HepG2 (cell line): ENCODE data around the gene LMX1B. TPM values are rescaled to one million over a fixed set of nuclear protein-coding genes. Genes with fewer than 3 reads are reported as not detected.

Source experiments
- ATAC-seq: fragments of 200-7000 bp; cut with Tn5 transposase; 3 replicates; pipeline ENCODE4 v1.9.1; 2020; ENCODE audit warnings: mild to moderate bottlenecking, moderate library complexity
- BruUV-seq: library from RNA; stranded (reverse); fragments of 400-500 nt; replicated peaks from 2 replicates; lab custom pipeline; 2021; lab: Mats Ljungman, UMichigan
- CTCF ChIA-PET: fragments of 300-600 bp; formaldehyde crosslinking; extraction: SDS; loops from one replicate; lab custom pipeline; 2021; ENCODE audit warnings: low total read pairs, inconsistent platforms, low intra/inter-chr PET ratio; lab: Yijun Ruan, JAX
- POLR2A ChIA-PET: fragments of 350-600 bp; sonication (Branson Sonifier 250); formaldehyde crosslinking; loops from one replicate; lab custom pipeline; 2020; ENCODE audit warnings: antibody characterized with exemption, inconsistent platforms; lab: Yijun Ruan, JAX
- DNase-seq: peaks from one replicate; pipeline ENCODE4 v3.0.0-alpha.2; 2015; ENCODE audit warnings: low spot score
- FAIRE-seq: peaks from 3 replicates; lab custom pipeline; 2011; peaks lifted over from hg19 to GRCh38; lab: Jason Lieb, UNC
- H2AFZ ChIP-seq: one replicate; pipeline ENCODE4 v1.6.1; 2011; ENCODE audit warnings: low read length, inconsistent platforms
- H3K27ac ChIP-seq: fragments of 300-600 bp; 3 replicates; pipeline ENCODE4 v1.8.0; 2011; ENCODE audit warnings: mixed run types, mild to moderate bottlenecking, mixed read lengths, low read length, inconsistent platforms; ENCODE audit not compliant: insufficient read depth; ENCODE audit errors: extremely low read length
- H3K27me3 ChIP-seq, 2 experiments: fragments of 200-600 bp in 1 of 2; 2 replicates in 1 of 2; 3 replicates in 1 of 2; pipeline versions ENCODE4 v1.6.0 to v1.8.0; 2011; ENCODE audit warnings: low read length in 2 of 2, mild to moderate bottlenecking in 2 of 2, moderate library complexity in 2 of 2, inconsistent platforms in 1 of 2; ENCODE audit not compliant: insufficient read depth in 2 of 2, control insufficient read depth in 1 of 2
- H3K36me3 ChIP-seq, 2 experiments: fragments of 200-600 bp in 1 of 2; replicated peaks in 1 of 2; 2 replicates in 1 of 2; 3 replicates in 1 of 2; pipeline versions ENCODE4 v1.5.1 to v1.8.0; 2011; ENCODE audit warnings: low read length in 2 of 2, inconsistent platforms in 1 of 2; ENCODE audit not compliant: insufficient read depth in 2 of 2, control insufficient read depth in 1 of 2
- H3K4me1 ChIP-seq: 2 replicates; pipeline ENCODE4 v1.5.1; 2012; ENCODE audit warnings: low read length, inconsistent platforms; ENCODE audit not compliant: insufficient read depth
- H3K4me2 ChIP-seq: 2 replicates; pipeline ENCODE4 v1.6.0; 2011; ENCODE audit warnings: low read depth, low read length, inconsistent platforms
- H3K4me3 ChIP-seq, 3 experiments: fragments of 200-600 bp in 1 of 3; sonication (generic), shearing (Covaris generic) in 1 of 3; replicated peaks in 1 of 3; 2 replicates each; pipeline ENCODE4 v1.5.1; 2011 to 2016; ENCODE audit warnings: low read length in 3 of 3, inconsistent platforms in 2 of 3, low read depth in 2 of 3, mild to moderate bottlenecking in 2 of 3, control low read depth in 1 of 3, mixed read lengths in 1 of 3; ENCODE audit not compliant: insufficient read depth in 1 of 3
- H3K79me2 ChIP-seq: one replicate; pipeline ENCODE4 v1.6.1; 2011; ENCODE audit warnings: low read length, inconsistent platforms; ENCODE audit not compliant: insufficient read depth
- H3K9ac ChIP-seq: 2 replicates; pipeline ENCODE4 v1.6.0; 2011; ENCODE audit warnings: mild to moderate bottlenecking, low read depth, low read length, inconsistent platforms; ENCODE audit not compliant: insufficient read depth
- H3K9me3 ChIP-seq: 2 replicates; pipeline ENCODE4 v1.5.1; 2012; ENCODE audit warnings: mild to moderate bottlenecking, low read length
- H4K20me1 ChIP-seq: 2 replicates; pipeline ENCODE4 v1.6.0; 2011; ENCODE audit warnings: inconsistent platforms, mild to moderate bottlenecking, low read length, moderate library complexity; ENCODE audit not compliant: insufficient read depth
- BCL3 ChIP-seq: sonication (generic); formaldehyde crosslinking; IDR thresholded peaks from 2 replicates; pipeline ENCODE4 v1.5.1; 2020; ENCODE audit warnings: mild to moderate bottlenecking, missing genetic modification reagents, moderate library complexity
- ELK4 ChIP-seq: sonication (generic); formaldehyde crosslinking; IDR thresholded peaks from 2 replicates; pipeline ENCODE4 v1.9.0; 2021; ENCODE audit warnings: missing genetic modification reagents, borderline replicate concordance
- FOSL1 ChIP-seq: sonication (generic); formaldehyde crosslinking; IDR thresholded peaks from 2 replicates; pipeline ENCODE4 v1.9.0; 2021; ENCODE audit warnings: missing genetic modification reagents, borderline replicate concordance
- MIER3 ChIP-seq: IDR thresholded peaks from 2 replicates; pipeline ENCODE4 v1.6.1; 2016; ENCODE audit warnings: missing compliant biosample characterization, borderline replicate concordance
- NFYB ChIP-seq: sonication (generic); formaldehyde crosslinking; IDR thresholded peaks from 2 replicates; pipeline ENCODE4 v1.4.0; 2020; ENCODE audit warnings: missing genetic modification reagents
- SAP130 ChIP-seq: IDR thresholded peaks from 2 replicates; pipeline ENCODE4 v1.6.1; 2016; ENCODE audit warnings: low read depth
- SMAD1 ChIP-seq: sonication (generic); formaldehyde crosslinking; IDR thresholded peaks from 2 replicates; pipeline ENCODE4 v1.4.0; 2020; ENCODE audit warnings: missing genetic modification reagents, low read depth, mild to moderate bottlenecking, borderline replicate concordance
- SMAD9 ChIP-seq: sonication (generic); formaldehyde crosslinking; IDR thresholded peaks from 2 replicates; pipeline ENCODE4 v1.5.1; 2020; ENCODE audit warnings: mild to moderate bottlenecking, missing genetic modification reagents
- TCF7 ChIP-seq: sonication (generic); IDR thresholded peaks from 2 replicates; pipeline ENCODE4 v1.6.1; 2016; ENCODE audit warnings: antibody characterized with exemption, low read depth
- ZFP36L2 ChIP-seq: sonication (generic); formaldehyde crosslinking; IDR thresholded peaks from 2 replicates; pipeline ENCODE4 v1.4.0; 2020; ENCODE audit warnings: missing genetic modification reagents
- ZNF18 ChIP-seq: sonication (generic); formaldehyde crosslinking; IDR thresholded peaks from 2 replicates; pipeline ENCODE4 v1.8.0; 2022; ENCODE audit warnings: mild to moderate bottlenecking, missing genetic modification reagents; ENCODE audit not compliant: insufficient replicate concordance
- ZNF362 ChIP-seq: sonication (generic); formaldehyde crosslinking; IDR thresholded peaks from 2 replicates; pipeline ENCODE4 v1.4.0; 2020; ENCODE audit warnings: missing genetic modification reagents, mild to moderate bottlenecking, borderline replicate concordance
- ZNF737 ChIP-seq: sonication (generic); formaldehyde crosslinking; IDR thresholded peaks from 2 replicates; pipeline ENCODE4 v1.5.0; 2020; ENCODE audit warnings: missing genetic modification reagents, mild to moderate bottlenecking, borderline replicate concordance
- ZNF768 ChIP-seq: sonication (generic); formaldehyde crosslinking; IDR thresholded peaks from 2 replicates; pipeline ENCODE4 v1.4.0; 2020; ENCODE audit warnings: missing genetic modification reagents
- WGBS: methylation state at CpG from one replicate; pipeline ENCODE4 v1.1.6; 2017; ENCODE audit warnings: low lambda C conversion rate; 5-methylcytosine and 5-hydroxymethylcytosine counted together
- in situ Hi-C: cut with HindIII; loops from 2 replicates; pipeline ENCODE4 v1.10.0; 2017; ENCODE audit warnings: low pct_unique_long_range_greater_than_20kb; ENCODE audit not compliant: extremely low pct_ligation_motif_present
- intact Hi-C: fragments of 100-400 bp; cut with micrococcal nuclease; formaldehyde crosslinking; loops from one replicate; pipeline ENCODE4 v1.10.0; 2022; ENCODE audit not compliant: unreplicated experiment
- polyA plus RNA-seq, 8 experiments: library from polyadenylated mRNA; depleted of rRNA in 3 of 8; stranded (reverse) in 7 of 8; unstranded in 1 of 8; fragments of >200 nt; fragmentation: Illumina TruSeq in 4 of 8; extraction: Trizol in 4 of 8; gene quantifications; 2 replicates each; pipeline versions ENCODE4 v1.2.1 to v1.2.3, GENCODE V29; 2011 to 2016; ENCODE audit warnings: low read depth in 4 of 8, missing spikeins in 1 of 8, mixed read lengths in 1 of 8; ENCODE audit not compliant: insufficient read depth in 1 of 8
- total RNA-seq, 5 experiments: library from RNA; depleted of rRNA; stranded (reverse); fragments of >200 nt; fragmentation: Illumina TruSeq; extraction: Trizol; gene quantifications; 2 replicates each; pipeline ENCODE4 v1.2.3, GENCODE V29; 2016; ENCODE audit warnings: low read depth in 1 of 5
- TF ChIP-seq, protein P1 (sequence below): sonication (generic); formaldehyde crosslinking; IDR thresholded peaks from 2 replicates; pipeline ENCODE4 v1.9.0; 2021; ENCODE audit warnings: missing genetic modification reagents, mild to moderate bottlenecking, borderline replicate concordance
- TF ChIP-seq, protein P2 (sequence below): IDR thresholded peaks from 2 replicates; pipeline ENCODE4 v1.6.1; 2018; ENCODE audit warnings: missing genetic modification reagents, mild to moderate bottlenecking, missing compliant biosample characterization

LMX1B gene
- total and polyA plus RNA-seq, 2 of the 13 experiments (the other 11 are each of a cell fraction or from before 2014, with no cell fraction given) = not detected

DNA sequence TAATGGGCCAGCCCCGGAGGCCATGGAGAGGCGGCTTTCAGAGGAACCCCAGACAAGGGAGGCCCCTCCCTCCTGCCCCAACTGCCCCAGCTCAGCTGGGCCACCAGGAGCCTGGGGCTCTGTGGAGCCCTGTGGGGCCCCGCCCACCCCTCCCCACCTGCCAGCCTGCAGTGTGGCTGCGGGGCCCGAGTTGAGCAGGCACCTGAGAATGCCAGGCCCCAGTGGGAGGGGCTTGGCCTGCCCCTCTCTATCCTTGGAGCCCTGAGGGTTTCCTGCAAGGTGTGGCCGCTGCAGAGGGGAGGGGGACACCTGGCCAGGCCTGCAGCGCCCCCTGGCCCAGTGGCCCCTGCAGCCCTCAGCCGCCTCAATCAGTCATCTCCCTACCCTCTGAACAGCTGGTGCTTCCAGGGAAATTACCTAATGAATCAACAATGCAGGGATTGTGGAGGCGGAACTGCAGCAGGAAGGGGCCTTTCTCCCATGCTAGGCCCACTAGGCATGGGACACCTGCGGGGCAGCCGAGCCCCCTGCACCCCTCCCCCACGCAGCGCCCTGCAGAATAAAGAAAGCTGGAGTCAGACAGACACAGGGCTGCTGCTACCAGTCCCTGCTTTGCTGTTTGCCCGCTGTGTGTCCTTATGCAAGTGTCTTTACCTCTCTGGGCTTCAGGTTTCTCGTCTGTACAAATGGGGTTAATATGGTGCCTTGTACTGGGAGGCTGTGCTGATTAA is 48.0 kb downstream of the LMX1B start:
- Histone ChIP-seq H3K4me2 (no peak overlapping the region), H3K79me2 (no peaks in the 10 kb centered on the region), H3K4me3 (no peak overlapping the region), H3K4me1 (peaks cover 10% of the 10 kb centered on the region; the same call in 1 of the 2 replicates), H3K9ac (no peak overlapping the region), H3K27me3 (peaks cover 2 to 31% of the 10 kb centered on the region in 2 experiments; a peak in 4 of 5 replicates), H2AFZ (no peak overlapping the region), H3K27ac (no peak overlapping the region), H3K36me3 (no peaks in the 10 kb centered on the region), H3K9me3 (no peaks in the 10 kb centered on the region), H4K20me1 (no peaks in the 10 kb centered on the region)
- ChIA-PET CTCF (no interaction called here), POLR2A (no interaction called here)
- FAIRE-seq (no peak), DNase-seq (peak; percentile 41), ATAC-seq (peak; percentile 58)
- WGBS = 12% methylated on average over 6 of the region's 15 CpGs
- no TSS peak for BruUV-seq
- intact Hi-C loops = loop anchor here (1.0 to 5.0 kb wide), 2 partner anchors 29 to 49 kb away; partner anchors contain the start of gene LMX1B
- in situ Hi-C loops = no loop called here
- no peak for TF ChIP-seq ZNF18
- no peak for TF ChIP-seq ZFP36L2 (CRISPR knock-in tag)
- no peak for TF ChIP-seq SAP130
- TF ChIP-seq, protein P1, sequence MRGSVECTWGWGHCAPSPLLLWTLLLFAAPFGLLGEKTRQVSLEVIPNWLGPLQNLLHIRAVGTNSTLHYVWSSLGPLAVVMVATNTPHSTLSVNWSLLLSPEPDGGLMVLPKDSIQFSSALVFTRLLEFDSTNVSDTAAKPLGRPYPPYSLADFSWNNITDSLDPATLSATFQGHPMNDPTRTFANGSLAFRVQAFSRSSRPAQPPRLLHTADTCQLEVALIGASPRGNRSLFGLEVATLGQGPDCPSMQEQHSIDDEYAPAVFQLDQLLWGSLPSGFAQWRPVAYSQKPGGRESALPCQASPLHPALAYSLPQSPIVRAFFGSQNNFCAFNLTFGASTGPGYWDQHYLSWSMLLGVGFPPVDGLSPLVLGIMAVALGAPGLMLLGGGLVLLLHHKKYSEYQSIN (CRISPR knock-in tag) = no peak
- peak; percentile 97 for TF ChIP-seq ZNF768 (CRISPR knock-in tag)
- TF ChIP-seq ZNF737 (CRISPR knock-in tag) = no peak
- no peak for TF ChIP-seq MIER3
- no peak for TF ChIP-seq NFYB (CRISPR knock-in tag)
- TF ChIP-seq SMAD9 (CRISPR knock-in tag) = no peak
- no peak for TF ChIP-seq SMAD1 (CRISPR knock-in tag)
- no peak for TF ChIP-seq BCL3 (CRISPR knock-in tag)
- no peak for TF ChIP-seq TCF7
- TF ChIP-seq, protein P2, sequence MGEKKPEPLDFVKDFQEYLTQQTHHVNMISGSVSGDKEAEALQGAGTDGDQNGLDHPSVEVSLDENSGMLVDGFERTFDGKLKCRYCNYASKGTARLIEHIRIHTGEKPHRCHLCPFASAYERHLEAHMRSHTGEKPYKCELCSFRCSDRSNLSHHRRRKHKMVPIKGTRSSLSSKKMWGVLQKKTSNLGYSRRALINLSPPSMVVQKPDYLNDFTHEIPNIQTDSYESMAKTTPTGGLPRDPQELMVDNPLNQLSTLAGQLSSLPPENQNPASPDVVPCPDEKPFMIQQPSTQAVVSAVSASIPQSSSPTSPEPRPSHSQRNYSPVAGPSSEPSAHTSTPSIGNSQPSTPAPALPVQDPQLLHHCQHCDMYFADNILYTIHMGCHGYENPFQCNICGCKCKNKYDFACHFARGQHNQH (CRISPR knock-in tag) = no peak
- no peak for TF ChIP-seq ELK4 (CRISPR knock-in tag)
- no peak for TF ChIP-seq FOSL1 (CRISPR knock-in tag)
- no peak for TF ChIP-seq ZNF362 (CRISPR knock-in tag)
